Loucy (cell line): Measurements from ENCODE around the gene EIF3F.
A peak's percentile ranks its signal among the peaks of the same experiment; 100 is the strongest.

Experiments
- EZH2phosphoT487 ChIP-seq: fragments of 200-600 bp; IDR thresholded peaks from 2 replicates; pipeline ENCODE4 v1.6.1; 2018; ENCODE audit warnings: antibody characterized with exemption, mild to moderate bottlenecking, moderate library complexity, borderline replicate concordance
- TF ChIP-seq, protein P1 (sequence below): fragments of 200-600 bp; sonication (generic); conservative IDR thresholded peaks from 2 replicates; pipeline ENCODE4 v1.5.1; 2014; ENCODE audit warnings: mild to moderate bottlenecking, antibody characterized with exemption, low read length

- TF ChIP-seq, protein P1, sequence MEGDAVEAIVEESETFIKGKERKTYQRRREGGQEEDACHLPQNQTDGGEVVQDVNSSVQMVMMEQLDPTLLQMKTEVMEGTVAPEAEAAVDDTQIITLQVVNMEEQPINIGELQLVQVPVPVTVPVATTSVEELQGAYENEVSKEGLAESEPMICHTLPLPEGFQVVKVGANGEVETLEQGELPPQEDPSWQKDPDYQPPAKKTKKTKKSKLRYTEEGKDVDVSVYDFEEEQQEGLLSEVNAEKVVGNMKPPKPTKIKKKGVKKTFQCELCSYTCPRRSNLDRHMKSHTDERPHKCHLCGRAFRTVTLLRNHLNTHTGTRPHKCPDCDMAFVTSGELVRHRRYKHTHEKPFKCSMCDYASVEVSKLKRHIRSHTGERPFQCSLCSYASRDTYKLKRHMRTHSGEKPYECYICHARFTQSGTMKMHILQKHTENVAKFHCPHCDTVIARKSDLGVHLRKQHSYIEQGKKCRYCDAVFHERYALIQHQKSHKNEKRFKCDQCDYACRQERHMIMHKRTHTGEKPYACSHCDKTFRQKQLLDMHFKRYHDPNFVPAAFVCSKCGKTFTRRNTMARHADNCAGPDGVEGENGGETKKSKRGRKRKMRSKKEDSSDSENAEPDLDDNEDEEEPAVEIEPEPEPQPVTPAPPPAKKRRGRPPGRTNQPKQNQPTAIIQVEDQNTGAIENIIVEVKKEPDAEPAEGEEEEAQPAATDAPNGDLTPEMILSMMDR = peak; percentile 95
- TF ChIP-seq EZH2phosphoT487 = no peak
Observed at GRCh38 chr11:8006349-8006977, 19.3 kb downstream of the EIF3F start.
